ENCODE measurements around the gene PRKAR1B.

The PRKAR1B gene

DNA sequence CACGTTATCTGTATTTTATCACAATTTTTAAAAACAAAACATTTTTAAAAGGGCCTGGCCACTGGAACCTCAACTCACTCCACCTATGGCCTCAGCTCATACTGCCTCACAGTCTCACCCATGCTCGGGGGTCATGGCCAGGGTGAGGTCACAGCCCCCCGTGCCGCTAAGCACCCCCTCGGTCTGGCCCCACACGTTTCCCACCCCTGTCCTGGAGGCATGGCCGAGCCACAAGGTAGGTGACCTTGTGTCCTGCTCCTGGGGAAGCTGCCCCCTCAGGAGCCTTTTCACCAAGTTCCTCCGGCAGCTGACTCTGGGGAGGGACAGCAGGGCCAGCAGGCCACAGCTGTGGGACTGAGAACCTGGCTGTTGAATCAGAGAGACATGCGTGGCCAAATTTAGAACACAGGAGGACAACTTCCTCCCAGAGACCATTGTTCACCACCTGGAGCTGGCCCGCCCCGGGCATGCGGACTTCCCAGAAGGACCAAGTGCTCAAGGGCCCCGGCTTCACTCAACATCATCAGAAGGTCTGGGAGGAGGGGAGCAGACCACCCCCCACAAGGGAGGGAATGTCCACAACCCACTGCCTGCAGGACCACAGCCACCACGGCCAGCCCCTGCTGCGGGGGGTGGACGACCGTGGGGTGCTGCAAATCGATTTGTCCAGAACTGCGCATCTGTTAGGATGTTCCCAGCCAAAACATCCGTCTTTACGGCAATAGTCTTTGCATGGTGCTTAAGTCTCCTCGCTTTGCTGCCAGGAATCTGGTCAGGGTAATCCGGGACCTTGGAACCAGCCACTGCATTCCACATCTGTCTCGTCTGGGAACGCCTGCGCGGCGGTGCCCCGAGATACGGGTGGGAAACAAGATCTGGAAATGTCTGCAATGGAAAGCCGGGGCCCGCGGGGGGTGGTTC lies 158.8 kb downstream of the PRKAR1B start:
- no peaks in the 10 kb centered on the region for H3K9me3 ChIP-seq (ENCODE audit: control insufficient read depth, low read length)
- no peak overlapping the region for H3K18ac ChIP-seq (ENCODE audit: low read depth in 1 of 2, low read length in 2 of 2)
- no peaks in the 10 kb centered on the region for H3K4me1 ChIP-seq (ENCODE audit: control insufficient read depth, insufficient read depth, low read depth, low read length)
- DNase-seq, result no peak
- no peak overlapping the region for H3K4me2 ChIP-seq (ENCODE audit: low read length, poor library complexity, severe bottlenecking)
- no peak overlapping the region for H2BK120ac ChIP-seq (ENCODE audit: low read depth, low read length)
- H2BK15ac ChIP-seq (ENCODE audit: low read depth, poor library complexity, severe bottlenecking), result no peak overlapping the region
- H3K27ac ChIP-seq (ENCODE audit: low read length, poor library complexity, severe bottlenecking), result no peak overlapping the region
- H3K23ac ChIP-seq (ENCODE audit: low read length in 2 of 2), result no peak overlapping the region
- H3K79me1 ChIP-seq (replicated peaks; ENCODE audit: low read length, poor library complexity, severe bottlenecking), result no peaks in the 10 kb centered on the region
- no peak overlapping the region for H2BK5ac ChIP-seq (ENCODE audit: low read depth, low read length, poor library complexity, severe bottlenecking)
- no peak overlapping the region for H3K9ac ChIP-seq (ENCODE audit: low read length)
- no peak overlapping the region for H2AK5ac ChIP-seq (ENCODE audit: low read length, severe bottlenecking)
- no peak overlapping the region for H4K8ac ChIP-seq (ENCODE audit: low read length)
- peak overlapping the region in 1 of 2 experiments; percentile 29 for H3K4ac ChIP-seq (ENCODE audit: low read depth in 1 of 2, low read length in 2 of 2)
- no peak overlapping the region for H3K14ac ChIP-seq (ENCODE audit: low read length in 2 of 2)
- H2BK12ac ChIP-seq (ENCODE audit: low read length in 2 of 2), result no peak overlapping the region
- H2AFZ ChIP-seq (ENCODE audit: low read depth, low read length), result no peak overlapping the region
- 95% methylated on average over 33 of the region's 33 CpGs for WGBS
- H4K91ac ChIP-seq (ENCODE audit: low read length), result no peak overlapping the region
- peaks cover 0 to 4% of the 10 kb centered on the region in 2 experiments for H3K36me3 ChIP-seq (ENCODE audit: control insufficient read depth in 1 of 2, insufficient read depth in 2 of 2, low read depth in 1 of 2, low read length in 2 of 2)
- no peak overlapping the region for H3K4me3 ChIP-seq (ENCODE audit: insufficient read depth in 1 of 2, low read depth in 1 of 2, low read length in 2 of 2)
- peaks cover 0 to 38% of the 10 kb centered on the region in 2 experiments for H3K27me3 ChIP-seq (ENCODE audit: control insufficient read depth in 1 of 2, insufficient read depth in 1 of 2, low read length in 2 of 2)

DNA sequence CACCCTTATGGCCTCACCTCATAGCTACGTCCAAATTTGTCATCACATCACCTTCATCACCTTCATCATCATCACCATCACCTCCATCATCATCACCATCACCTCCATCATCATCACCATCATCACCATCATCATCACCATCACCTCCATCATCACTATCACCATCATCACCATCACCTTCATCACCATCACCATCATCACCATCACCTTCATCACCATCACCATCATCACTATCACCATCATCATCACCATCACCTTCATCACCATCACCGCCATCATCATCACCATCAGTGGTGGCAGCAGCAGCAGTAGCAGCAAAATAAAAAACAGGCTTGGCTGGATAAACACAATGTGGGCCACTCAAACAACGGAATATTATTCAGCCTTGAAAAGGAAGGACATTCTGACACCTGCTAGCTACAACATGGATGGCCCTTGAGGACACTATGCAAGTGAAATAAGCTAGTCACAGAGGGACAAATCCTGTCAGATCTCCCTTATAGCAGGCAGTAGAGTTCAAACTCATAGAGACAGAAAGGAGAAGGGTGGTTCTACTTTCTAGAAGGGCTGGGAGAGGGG lies 159.7 kb downstream of the PRKAR1B start:
- no peaks in the 10 kb centered on the region for H3K9me3 ChIP-seq (ENCODE audit: control insufficient read depth, low read length)
- WGBS, result 98% methylated on average over 2 of the region's 3 CpGs
- peaks cover 0 to 4% of the 10 kb centered on the region in 2 experiments for H3K36me3 ChIP-seq (ENCODE audit: control insufficient read depth in 1 of 2, insufficient read depth in 2 of 2, low read depth in 1 of 2, low read length in 2 of 2)
- no peak overlapping the region for H3K4me3 ChIP-seq (ENCODE audit: insufficient read depth in 1 of 2, low read depth in 1 of 2, low read length in 2 of 2)
- H3K4me2 ChIP-seq (ENCODE audit: low read length, poor library complexity, severe bottlenecking), result no peak overlapping the region
- H2BK120ac ChIP-seq (ENCODE audit: low read depth, low read length), result no peak overlapping the region
- H2AK5ac ChIP-seq (ENCODE audit: low read length, severe bottlenecking), result no peak overlapping the region
- H4K8ac ChIP-seq (ENCODE audit: low read length), result no peak overlapping the region
- H3K18ac ChIP-seq (ENCODE audit: low read depth in 1 of 2, low read length in 2 of 2), result no peak overlapping the region
- H3K4me1 ChIP-seq (ENCODE audit: control insufficient read depth, insufficient read depth, low read depth, low read length), result peaks cover 2% of the 10 kb centered on the region
- no peak overlapping the region for H3K14ac ChIP-seq (ENCODE audit: low read length in 2 of 2)
- H3K27me3 ChIP-seq (ENCODE audit: control insufficient read depth in 1 of 2, insufficient read depth in 1 of 2, low read length in 2 of 2), result peaks cover 0 to 36% of the 10 kb centered on the region in 2 experiments
- no peak overlapping the region for H2BK12ac ChIP-seq (ENCODE audit: low read length in 2 of 2)
- no peak overlapping the region for H3K4ac ChIP-seq (ENCODE audit: low read depth in 1 of 2, low read length in 2 of 2)
- H2BK5ac ChIP-seq (ENCODE audit: low read depth, low read length, poor library complexity, severe bottlenecking), result no peak overlapping the region
- H3K79me1 ChIP-seq (replicated peaks; ENCODE audit: low read length, poor library complexity, severe bottlenecking), result no peaks in the 10 kb centered on the region
- H4K91ac ChIP-seq (ENCODE audit: low read length), result no peak overlapping the region
- no peak overlapping the region for H3K9ac ChIP-seq (ENCODE audit: low read length)
- no peak overlapping the region for H2BK15ac ChIP-seq (ENCODE audit: low read depth, poor library complexity, severe bottlenecking)
- no peak overlapping the region for H2AFZ ChIP-seq (ENCODE audit: low read depth, low read length)
- H3K27ac ChIP-seq (ENCODE audit: low read length, poor library complexity, severe bottlenecking), result no peak overlapping the region
- no peak overlapping the region for H3K23ac ChIP-seq (ENCODE audit: low read length in 2 of 2)
- no peak for DNase-seq

DNA sequence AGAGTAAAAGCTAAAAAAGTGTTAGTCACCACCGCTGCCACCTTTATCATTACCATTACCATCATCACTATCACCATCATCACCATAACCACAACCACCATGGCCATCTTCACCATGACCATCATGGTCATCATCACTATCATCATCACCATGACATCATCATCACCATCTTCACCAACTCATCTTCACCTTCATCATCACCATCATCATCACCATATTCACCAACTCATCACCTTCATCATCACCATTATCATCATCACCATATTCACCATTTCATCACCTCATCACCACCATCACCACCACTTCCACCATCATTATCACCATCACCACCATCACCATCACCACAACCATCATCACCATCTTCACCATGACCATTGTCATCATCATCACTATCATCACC lies 161.0 kb downstream of the PRKAR1B start:
- Histone ChIP-seq H2AFZ (ENCODE audit: low read depth, low read length) (no peak overlapping the region), H3K4me1 (ENCODE audit: control insufficient read depth, insufficient read depth, low read depth, low read length) (peaks cover 12% of the 10 kb centered on the region), H2BK12ac (ENCODE audit: low read length in 2 of 2) (no peak overlapping the region), H3K27ac (ENCODE audit: low read length, poor library complexity, severe bottlenecking) (no peak overlapping the region), H3K9me3 (ENCODE audit: control insufficient read depth, low read length) (no peaks in the 10 kb centered on the region), H4K8ac (ENCODE audit: low read length) (no peak overlapping the region), H4K91ac (ENCODE audit: low read length) (no peak overlapping the region), H2BK120ac (ENCODE audit: low read depth, low read length) (no peak overlapping the region), H3K36me3 (ENCODE audit: control insufficient read depth in 1 of 2, insufficient read depth in 2 of 2, low read depth in 1 of 2, low read length in 2 of 2) (peaks cover 0 to 4% of the 10 kb centered on the region in 2 experiments), H3K9ac (ENCODE audit: low read length) (no peak overlapping the region), H3K23ac (ENCODE audit: low read length in 2 of 2) (no peak overlapping the region), H3K79me1 (replicated peaks; ENCODE audit: low read length, poor library complexity, severe bottlenecking) (no peaks in the 10 kb centered on the region), H2BK15ac (ENCODE audit: low read depth, poor library complexity, severe bottlenecking) (no peak overlapping the region), H3K4ac (ENCODE audit: low read depth in 1 of 2, low read length in 2 of 2) (no peak overlapping the region), H3K4me3 (ENCODE audit: insufficient read depth in 1 of 2, low read depth in 1 of 2, low read length in 2 of 2) (no peak overlapping the region), H3K27me3 (ENCODE audit: control insufficient read depth in 1 of 2, insufficient read depth in 1 of 2, low read length in 2 of 2) (peaks cover 0 to 36% of the 10 kb centered on the region in 2 experiments), H3K4me2 (ENCODE audit: low read length, poor library complexity, severe bottlenecking) (no peak overlapping the region), H2BK5ac (ENCODE audit: low read depth, low read length, poor library complexity, severe bottlenecking) (no peak overlapping the region), H2AK5ac (ENCODE audit: low read length, severe bottlenecking) (no peak overlapping the region), H3K14ac (ENCODE audit: low read length in 2 of 2) (peak overlapping the region in 1 of 2 experiments; percentile 35), H3K18ac (ENCODE audit: low read depth in 1 of 2, low read length in 2 of 2) (no peak overlapping the region)
- WGBS, result 89% methylated on average over 1 of the region's 1 CpG
- DNase-seq, result no peak

DNA sequence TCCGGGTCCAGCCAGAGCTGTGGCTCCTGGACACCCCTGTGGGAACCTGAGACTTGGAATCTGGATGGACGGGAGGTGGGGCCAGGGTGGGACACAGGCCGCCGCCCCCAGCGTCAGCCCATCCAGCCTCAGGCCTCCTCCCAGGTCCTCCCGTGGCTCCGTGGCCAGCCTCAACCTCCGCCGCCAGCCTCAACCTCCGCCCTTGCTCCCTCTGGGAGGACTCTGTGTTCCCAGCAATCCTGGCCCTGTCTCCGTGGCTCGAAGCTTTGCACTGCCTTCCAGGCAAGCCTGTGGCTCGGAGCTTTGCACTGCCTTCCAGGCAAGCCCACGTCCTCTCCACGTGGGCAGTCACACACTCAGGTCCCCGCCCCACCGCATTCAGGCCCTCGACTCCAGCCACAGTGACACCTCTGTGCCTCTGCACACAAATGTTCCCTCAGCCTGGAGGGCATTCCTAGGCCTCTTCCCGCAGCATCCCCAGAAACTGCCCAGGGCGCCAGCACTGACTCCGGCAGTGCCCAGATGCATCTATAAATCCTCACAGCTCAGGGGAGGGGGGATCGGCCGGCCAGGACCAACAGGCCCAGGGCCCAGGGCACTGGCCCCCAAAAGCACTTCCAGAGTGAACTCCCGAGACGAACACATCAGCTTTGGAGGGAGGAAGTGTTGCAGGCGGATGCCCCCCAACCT lies 162.8 kb downstream of the PRKAR1B start:
- H3K4ac ChIP-seq (ENCODE audit: low read depth in 1 of 2, low read length in 2 of 2), result no peak overlapping the region
- no peak overlapping the region for H2BK120ac ChIP-seq (ENCODE audit: low read depth, low read length)
- no peak overlapping the region for H2AK5ac ChIP-seq (ENCODE audit: low read length, severe bottlenecking)
- H3K9me3 ChIP-seq (ENCODE audit: control insufficient read depth, low read length), result no peaks in the 10 kb centered on the region
- H3K14ac ChIP-seq (ENCODE audit: low read length in 2 of 2), result no peak overlapping the region
- H2AFZ ChIP-seq (ENCODE audit: low read depth, low read length), result no peak overlapping the region
- H3K9ac ChIP-seq (ENCODE audit: low read length), result no peak overlapping the region
- WGBS, result 91% methylated on average over 26 of the region's 26 CpGs
- H4K91ac ChIP-seq (ENCODE audit: low read length), result no peak overlapping the region
- H3K27ac ChIP-seq (ENCODE audit: low read length, poor library complexity, severe bottlenecking), result no peak overlapping the region
- peaks cover 0 to 31% of the 10 kb centered on the region in 2 experiments for H3K27me3 ChIP-seq (ENCODE audit: control insufficient read depth in 1 of 2, insufficient read depth in 1 of 2, low read length in 2 of 2)
- no peak overlapping the region for H3K23ac ChIP-seq (ENCODE audit: low read length in 2 of 2)
- H3K4me1 ChIP-seq (ENCODE audit: control insufficient read depth, insufficient read depth, low read depth, low read length), result peaks cover 14% of the 10 kb centered on the region
- no peak for DNase-seq
- no peak overlapping the region for H3K18ac ChIP-seq (ENCODE audit: low read depth in 1 of 2, low read length in 2 of 2)
- no peak overlapping the region for H2BK12ac ChIP-seq (ENCODE audit: low read length in 2 of 2)
- H3K4me2 ChIP-seq (ENCODE audit: low read length, poor library complexity, severe bottlenecking), result no peak overlapping the region
- H3K4me3 ChIP-seq (ENCODE audit: insufficient read depth in 1 of 2, low read depth in 1 of 2, low read length in 2 of 2), result no peak overlapping the region
- no peak overlapping the region for H2BK5ac ChIP-seq (ENCODE audit: low read depth, low read length, poor library complexity, severe bottlenecking)
- H3K36me3 ChIP-seq (ENCODE audit: control insufficient read depth in 1 of 2, insufficient read depth in 2 of 2, low read depth in 1 of 2, low read length in 2 of 2), result peaks cover 0 to 4% of the 10 kb centered on the region in 2 experiments
- no peak overlapping the region for H2BK15ac ChIP-seq (ENCODE audit: low read depth, poor library complexity, severe bottlenecking)
- no peaks in the 10 kb centered on the region for H3K79me1 ChIP-seq (replicated peaks; ENCODE audit: low read length, poor library complexity, severe bottlenecking)
- no peak overlapping the region for H4K8ac ChIP-seq (ENCODE audit: low read length)
